Activated CD8-positive, alpha-beta T cell treated with anti-CD3 and anti-CD28 coated beads for 36 hours (primary cell): Measurements from ENCODE around the gene STH. TPM values are rescaled to one million over a fixed set of nuclear protein-coding genes. Genes with fewer than 3 reads are reported as not detected.

Experiments used
- ATAC-seq: fragments of 200-7000 bp; cut with Tn5 transposase; one replicate; pipeline ENCODE4 v1.10.0; 2021; ENCODE audit warnings: mild to moderate bottlenecking, moderate library complexity
- CTCF ChIA-PET: fragments of 350-600 bp; sonication (Branson Sonifier 250); formaldehyde crosslinking; loops from one replicate; lab custom pipeline; 2021; ENCODE audit warnings: antibody characterized with exemption; lab: Charles Lee
- POLR2A ChIA-PET: fragments of 350-600 bp; sonication (Branson Sonifier 250); formaldehyde crosslinking; loops from one replicate; lab custom pipeline; 2021; ENCODE audit warnings: antibody characterized with exemption; lab: Charles Lee
- DNase-seq: peaks from one replicate; pipeline ENCODE4 v3.0.0-alpha.2; 2020
- H3K27ac Mint-ChIP-seq: one replicate; pipeline ENCODE4 v1.8.0; 2021; ENCODE audit warnings: mild to moderate bottlenecking, mixed read lengths
- H3K27me3 Mint-ChIP-seq: one replicate; pipeline ENCODE4 v1.8.0; 2021; ENCODE audit warnings: mixed read lengths
- H3K36me3 Mint-ChIP-seq: one replicate; pipeline ENCODE4 v1.8.0; 2021; ENCODE audit warnings: low read depth, mixed read lengths
- H3K4me1 Mint-ChIP-seq: one replicate; pipeline ENCODE4 v1.8.0; 2021; ENCODE audit warnings: low read depth, mixed read lengths
- H3K4me3 Mint-ChIP-seq: one replicate; pipeline ENCODE4 v1.8.0; 2021; ENCODE audit warnings: mild to moderate bottlenecking, moderate library complexity, mixed read lengths
- H3K9me3 Mint-ChIP-seq: one replicate; pipeline ENCODE4 v1.8.0; 2021; ENCODE audit warnings: mixed read lengths
- CTCF ChIP-seq: fragments of 200-600 bp; IDR thresholded peaks from one replicate; pipeline ENCODE4 v1.8.0; 2022; ENCODE audit warnings: antibody characterized with exemption, mild to moderate bottlenecking
- intact Hi-C: fragments of 100-400 bp; cut with micrococcal nuclease; formaldehyde crosslinking; loops from one replicate; pipeline ENCODE4 v1.10.0; 2022
- total RNA-seq, 2 experiments: library from RNA; stranded (reverse); gene quantifications; one replicate each; pipeline ENCODE4 v1.2.3, GENCODE V29; 2021

The STH gene
- total RNA-seq, 2 experiments from 2014 or later = not detected

GRCh38 chr17:46025060-46025459 lies 26.0 kb downstream of the STH start:
- Mint-ChIP-seq H3K27ac (no peak overlapping the region), H3K4me3 (no peak overlapping the region), H3K4me1 (peaks cover 18% of the 10 kb centered on the region), H3K9me3 (no peaks in the 10 kb centered on the region), H3K36me3 (peaks cover 9% of the 10 kb centered on the region), H3K27me3 (no peaks in the 10 kb centered on the region)
- DNase-seq (no peak), ATAC-seq (no peak)
- intact Hi-C loops = no loop called here
- ChIA-PET CTCF (no interaction called here), POLR2A (no interaction called here)
- TF ChIP-seq CTCF = no peak

GRCh38 chr17:46025510-46026165 lies 26.6 kb downstream of the STH start:
- Mint-ChIP-seq H3K4me3 (no peak overlapping the region), H3K36me3 (peaks cover 13% of the 10 kb centered on the region), H3K27me3 (no peaks in the 10 kb centered on the region), H3K9me3 (no peaks in the 10 kb centered on the region), H3K27ac (peak overlapping the region; percentile 11), H3K4me1 (peaks cover 12% of the 10 kb centered on the region)
- DNase-seq (no peak), ATAC-seq (no peak)
- intact Hi-C loops = no loop called here
- ChIA-PET CTCF (interaction anchor here (1.2 kb wide), 1 partner anchor 19 kb away, joined by 3 read pairs; no protein-coding TSS in a partner anchor), POLR2A (no interaction called here)
- no peak for TF ChIP-seq CTCF

- Mint-ChIP-seq H3K27ac (no peak overlapping the region), H3K4me1 (peaks cover 12% of the 10 kb centered on the region), H3K4me3 (no peak overlapping the region), H3K36me3 (peaks cover 20% of the 10 kb centered on the region), H3K9me3 (no peaks in the 10 kb centered on the region), H3K27me3 (no peaks in the 10 kb centered on the region)
- intact Hi-C loops = no loop called here
- no peak for ATAC-seq
- CTCF ChIA-PET = interaction anchor here (1.2 kb wide), 1 partner anchor 18 kb away, joined by 3 read pairs; no protein-coding TSS in a partner anchor
- no peak for TF ChIP-seq CTCF
- no peak for DNase-seq
- POLR2A ChIA-PET = no interaction called here
These were observed 27.4 kb downstream of the STH start for GRCh38 chr17:46026166-46027047.

- intact Hi-C loops = no loop called here
- POLR2A ChIA-PET = no interaction called here
- no peaks in the 10 kb centered on the region for H3K27me3 Mint-ChIP-seq
- CTCF ChIA-PET = interaction anchor here (1.0 to 1.2 kb wide), 2 partner anchors 17 to 166 kb away, joined by 3 read pairs; partner anchors contain the start of gene KANSL1
- peaks cover 21% of the 10 kb centered on the region for H3K36me3 Mint-ChIP-seq
- no peaks in the 10 kb centered on the region for H3K9me3 Mint-ChIP-seq
- H3K27ac Mint-ChIP-seq = peak overlapping the region; percentile 48
- peaks cover 12% of the 10 kb centered on the region for H3K4me1 Mint-ChIP-seq
- no peak for DNase-seq
- no peak for TF ChIP-seq CTCF
- no peak for ATAC-seq
- no peak overlapping the region for H3K4me3 Mint-ChIP-seq
These were observed 28.3 kb downstream of the STH start for GRCh38 chr17:46027048-46027975.
